Inflammatory macrophage treated with lipopolysaccharide for 4 hours (primary cell): Measurements from ENCODE around the gene CRY2.
"Not testable (repeated sequence)": the region's sequence is repeated elsewhere in the genome, so short reads cannot be mapped to it uniquely, and the experiment has no call there.

ENCODE experiments used
- DNase-seq: peaks from one replicate; pipeline ENCODE4 v3.0.0-alpha.2; 2020

Gene CRY2

DNA sequence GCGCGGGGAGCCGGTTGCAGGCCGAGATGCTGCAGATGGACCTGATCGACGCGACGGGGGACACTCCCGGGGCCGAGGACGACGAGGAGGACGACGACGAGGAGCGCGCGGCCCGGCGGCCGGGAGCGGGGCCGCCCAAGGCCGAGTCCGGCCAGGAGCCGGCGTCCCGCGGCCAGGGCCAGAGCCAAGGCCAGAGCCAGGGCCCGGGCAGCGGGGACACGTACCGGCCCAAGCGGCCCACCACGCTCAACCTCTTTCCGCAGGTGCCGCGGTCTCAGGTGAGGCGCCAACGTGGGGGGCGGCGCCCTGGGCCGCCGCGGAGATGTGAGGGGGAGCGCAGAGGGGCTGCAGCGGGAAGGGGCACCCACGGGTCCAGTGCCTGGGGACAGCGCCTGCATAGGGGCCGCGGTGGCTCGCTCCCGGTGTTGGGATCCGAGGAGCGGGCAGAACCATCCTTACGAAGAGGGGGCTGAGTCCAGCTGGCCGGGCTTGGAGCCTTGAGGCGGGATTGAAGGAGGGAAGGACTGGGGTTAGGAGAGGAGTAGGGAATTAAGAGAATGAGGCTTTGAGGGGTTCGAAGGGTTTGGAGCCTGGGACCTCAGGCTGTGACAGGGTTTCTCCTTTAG lies 53.0 kb downstream of the CRY2 start:
- not testable (repeated sequence) for DNase-seq

DNA sequence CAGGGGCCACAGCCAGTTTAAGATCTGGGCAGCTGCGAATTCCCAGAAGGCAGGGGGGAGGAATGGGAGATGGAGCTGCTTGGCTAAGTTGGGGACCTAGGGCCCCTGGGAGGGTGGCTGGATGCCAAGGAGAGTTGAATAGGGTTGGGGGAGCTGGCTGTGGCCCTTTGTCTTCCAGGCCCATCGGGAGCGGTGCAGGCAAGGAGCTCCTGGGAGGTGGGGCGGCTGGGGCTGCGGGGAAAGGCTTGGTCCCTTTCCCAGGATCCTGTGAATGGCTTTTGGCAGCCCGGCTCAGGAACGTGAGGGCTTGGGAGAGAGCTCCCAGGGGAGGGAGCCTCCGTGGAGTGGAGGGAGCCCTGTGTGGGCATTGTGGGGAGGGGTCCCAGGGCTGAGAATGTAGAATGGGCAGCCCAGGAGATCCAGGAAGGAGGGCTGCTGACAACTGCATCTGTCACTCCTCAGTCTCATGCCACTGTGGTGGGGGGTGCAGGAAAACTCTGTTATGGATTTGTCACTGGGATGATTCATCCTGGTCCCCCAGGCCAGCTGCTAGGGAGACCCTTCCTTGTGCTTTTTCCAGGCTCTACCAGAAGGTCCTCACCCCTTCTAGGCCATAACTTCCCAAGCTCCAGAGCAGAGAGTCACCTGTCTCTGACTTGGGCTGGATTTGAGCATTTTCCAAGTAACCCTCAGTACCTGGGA lies 53.8 kb downstream of the CRY2 start:
- DNase-seq: no peak

DNA sequence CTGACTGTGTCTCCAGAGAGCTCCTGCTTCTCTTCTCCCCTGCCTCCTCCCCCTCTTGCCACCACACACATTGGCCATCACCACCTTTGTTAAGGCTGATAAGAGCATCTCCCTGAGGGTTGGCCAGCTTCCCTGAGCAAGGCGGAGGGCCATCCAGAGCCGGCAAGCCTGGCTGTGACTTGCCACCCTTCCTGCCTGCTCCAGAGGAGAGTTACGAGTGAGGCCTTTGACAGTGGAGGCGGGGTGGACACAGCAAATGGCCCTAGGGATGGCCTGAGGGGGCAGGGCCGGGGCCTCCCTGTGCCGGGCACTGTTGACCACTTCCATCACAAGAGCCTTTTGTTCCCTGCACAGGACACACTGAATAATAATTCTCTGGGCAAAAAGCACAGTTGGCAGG lies 54.4 kb downstream of the CRY2 start:
- no peak for DNase-seq

GRCh38 chr11:45902452-45903380 lies 55.4 kb downstream of the CRY2 start:
- no peak for DNase-seq

DNA sequence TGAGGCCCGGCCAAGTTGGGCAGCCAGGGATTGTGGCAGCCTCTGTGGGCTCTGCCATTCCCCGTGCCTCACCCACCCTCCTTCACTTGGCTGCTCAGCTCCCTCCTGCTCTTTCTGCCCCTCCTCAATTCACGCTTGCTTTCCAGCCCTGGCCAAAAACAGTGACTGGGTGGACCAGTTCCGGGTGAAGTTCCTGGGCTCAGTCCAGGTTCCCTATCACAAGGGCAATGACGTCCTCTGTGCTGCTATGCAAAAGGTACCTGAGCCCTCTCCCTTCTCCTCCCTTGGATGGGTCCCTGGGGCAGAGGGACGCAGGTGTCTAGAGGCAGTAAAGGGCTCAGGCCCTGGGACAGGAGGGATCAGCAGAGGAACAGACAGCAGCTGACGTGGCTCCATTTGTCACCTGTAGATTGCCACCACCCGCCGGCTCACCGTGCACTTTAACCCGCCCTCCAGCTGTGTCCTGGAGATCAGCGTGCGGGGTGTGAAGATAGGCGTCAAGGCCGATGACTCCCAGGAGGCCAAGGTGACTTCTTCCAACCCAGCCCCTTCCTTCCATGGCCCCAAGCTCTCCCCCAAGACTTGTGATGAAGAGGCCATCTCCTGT lies 57.1 kb downstream of the CRY2 start:
- no peak for DNase-seq

DNA sequence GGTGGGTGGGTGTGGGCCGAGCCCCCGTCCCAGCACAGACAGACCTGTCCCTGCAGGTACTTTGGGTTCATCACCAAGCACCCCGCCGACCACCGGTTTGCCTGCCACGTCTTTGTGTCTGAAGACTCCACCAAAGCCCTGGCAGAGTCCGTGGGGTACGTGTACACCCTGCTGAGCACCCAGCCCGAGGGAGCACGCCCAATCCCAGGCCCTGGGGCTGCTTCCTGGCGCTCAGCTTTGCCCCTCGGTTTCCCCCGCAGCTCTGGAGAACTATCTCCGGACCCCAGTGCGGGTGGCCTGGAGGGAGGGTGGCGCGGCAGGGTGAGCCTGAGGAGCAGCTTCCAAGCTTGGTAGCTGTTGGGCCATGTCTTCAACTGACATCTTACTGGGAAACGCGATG lies 57.8 kb downstream of the CRY2 start:
- no peak for DNase-seq

- not testable (repeated sequence) for DNase-seq
Observed at GRCh38 chr11:45905576-45905975, 58.3 kb downstream of the CRY2 start.

GRCh38 chr11:45906096-45906682 lies 58.9 kb downstream of the CRY2 start:
- DNase-seq: peak; percentile 61

GRCh38 chr11:45906965-45907611 lies 59.8 kb downstream of the CRY2 start, which contains the start of gene FREY1:
TSS of gene FREY1 (minus strand) at chr11:45907271. CDS start at chr11:45907245, 26 bp downstream.
- no peak for DNase-seq

- DNase-seq: no peak
Observed at GRCh38 chr11:45907911-45908370, 60.7 kb downstream of the CRY2 start.

- no peak for DNase-seq
Observed at GRCh38 chr11:45909594-45910475, 62.6 kb downstream of the CRY2 start.

DNA sequence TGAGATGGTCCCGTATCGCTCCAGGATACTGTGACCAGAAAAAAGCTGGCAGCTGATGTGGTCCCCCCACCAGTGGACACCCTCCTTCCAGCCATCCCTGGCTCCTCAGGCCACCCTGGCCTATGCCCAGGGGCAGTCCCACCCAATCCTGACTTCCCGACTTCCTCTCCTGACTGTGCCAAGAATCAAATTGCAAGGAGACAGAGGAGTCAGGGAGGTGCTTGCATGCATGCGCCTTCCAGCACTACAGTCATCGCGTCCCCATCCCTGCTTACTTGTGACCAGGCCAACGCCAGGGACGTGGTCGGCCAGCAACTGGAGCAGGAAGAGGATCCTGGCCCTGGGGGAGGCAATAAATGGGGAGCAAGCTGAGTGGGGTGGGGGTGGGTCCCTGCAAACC lies 63.3 kb downstream of the CRY2 start:
- DNase-seq: no peak

GRCh38 chr11:45913514-45913913 lies 66.2 kb downstream of the CRY2 start:
- DNase-seq: no peak

GRCh38 chr11:45913942-45914635 lies 66.8 kb downstream of the CRY2 start:
- no peak for DNase-seq

DNA sequence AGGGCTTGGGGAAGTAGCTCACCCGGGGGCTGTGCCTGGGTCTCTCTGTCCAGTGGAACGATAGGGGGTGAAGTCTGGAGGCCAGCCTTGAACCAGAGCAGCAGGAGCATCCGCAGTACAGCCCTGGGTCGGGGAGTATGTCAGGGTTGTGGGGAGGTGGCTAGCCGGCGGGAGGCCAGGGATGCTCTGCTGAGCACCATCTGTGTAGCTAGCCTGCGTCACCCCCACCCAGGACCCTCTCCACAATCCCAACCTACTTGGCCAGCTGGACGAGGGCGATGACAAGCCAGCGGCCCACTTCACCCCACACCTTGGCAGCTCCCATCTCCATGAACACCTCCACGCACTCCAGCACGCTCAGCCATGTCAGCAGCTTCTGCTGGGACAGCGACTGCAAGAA lies 68.2 kb downstream of the CRY2 start:
- DNase-seq: no peak

DNA sequence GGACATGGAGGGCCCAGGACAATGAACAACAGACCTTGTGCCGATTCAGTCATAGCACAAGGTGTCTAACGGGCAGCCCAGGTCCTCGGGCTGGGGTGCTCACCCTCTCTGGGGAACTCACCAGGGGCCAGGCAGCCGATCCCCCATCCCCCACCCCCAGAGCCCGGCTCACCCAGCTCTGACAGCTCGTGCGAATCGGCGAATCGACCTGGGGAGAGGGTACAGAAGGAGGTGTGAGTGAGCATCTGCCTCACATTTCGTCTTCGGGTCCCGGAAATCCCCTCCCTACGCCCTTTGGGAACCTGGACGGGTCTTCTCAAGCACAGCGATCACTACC lies 70.0 kb downstream of the CRY2 start:
- DNase-seq: no peak

- peak; percentile 99 for DNase-seq
Observed at GRCh38 chr11:45917623-45918330, 70.5 kb downstream of the CRY2 start, which contains the start of gene PEX16. TSS of gene PEX16 (minus strand) at chr11:45917877. CDS start at chr11:45917811, 66 bp downstream.

DNA sequence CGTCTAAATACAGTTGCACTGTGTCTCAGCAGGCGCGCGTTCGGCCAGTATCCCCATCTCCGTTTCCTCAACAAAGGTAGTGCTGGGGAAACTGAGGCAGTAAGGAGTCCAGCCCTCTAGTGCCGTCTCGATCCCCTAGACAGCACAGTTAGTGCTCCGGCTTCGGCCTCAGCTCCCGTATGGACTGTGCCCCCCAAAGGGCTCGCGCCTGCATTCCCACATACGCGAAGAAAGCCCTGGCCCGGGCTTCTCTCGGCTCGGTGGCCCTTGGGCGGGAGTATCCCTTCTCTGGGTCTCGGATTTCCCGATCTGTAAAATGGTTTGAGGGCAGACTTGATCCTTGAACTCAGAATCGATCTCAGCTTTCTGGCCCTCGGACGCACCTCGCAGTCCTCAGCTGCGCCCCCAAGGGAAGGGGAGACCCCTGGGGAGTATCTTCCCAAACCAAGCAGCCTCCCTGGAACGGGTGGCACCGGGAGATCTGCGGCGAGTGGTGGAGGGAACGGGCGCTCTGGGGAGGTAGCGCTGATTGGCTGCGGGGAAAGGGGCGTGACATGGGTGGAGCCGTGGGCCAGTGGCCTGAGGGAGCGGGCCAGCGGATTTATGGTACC lies 71.2 kb downstream of the CRY2 start:
- peak; percentile 79 for DNase-seq

DNA sequence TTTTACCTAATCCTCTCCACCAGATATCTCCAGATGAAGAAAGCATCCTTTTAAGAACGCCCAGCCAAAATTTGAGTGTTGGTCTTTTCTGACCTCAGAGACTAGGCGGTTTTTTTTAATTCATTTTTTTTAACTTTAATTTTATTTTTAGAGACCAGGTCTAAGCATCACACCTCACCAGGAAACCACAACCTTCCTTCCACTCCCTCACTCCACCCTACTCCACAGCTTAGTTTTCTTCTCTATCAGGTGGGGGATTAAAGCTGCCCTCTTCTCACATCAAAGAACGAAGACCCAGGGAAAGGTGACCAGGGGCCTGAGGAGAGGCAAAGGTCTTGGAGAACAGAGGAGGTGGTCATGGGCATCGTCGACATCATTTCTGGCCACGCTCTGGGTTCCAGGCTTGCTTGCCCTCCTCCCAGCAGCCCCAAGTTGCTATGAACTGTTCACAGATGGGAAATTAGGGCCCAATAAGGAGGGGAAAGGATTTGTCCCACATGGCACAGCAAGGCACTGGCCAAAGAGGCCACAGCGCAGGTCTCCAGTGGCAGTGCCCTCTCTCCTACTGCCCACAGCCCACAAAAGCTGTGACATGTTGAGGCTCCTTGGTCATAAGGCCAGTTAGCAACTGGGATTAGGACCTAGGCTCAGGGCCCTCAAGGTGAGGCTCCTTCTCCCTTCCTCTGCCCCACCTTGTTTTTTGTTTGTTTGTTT lies 71.8 kb downstream of the CRY2 start:
- DNase-seq: no peak
